Pancreas (tissue), 10 donors: ENCODE measurements around the gene DTX1. TPM values are rescaled to one million over a fixed set of nuclear protein-coding genes. Genes with fewer than 3 reads are reported as not detected.

Experiments
- ATAC-seq, 4 donors: fragments of 200-7000 bp; cut with Tn5 transposase; one replicate each; pipeline versions ENCODE4 v1.8.0 to v1.9.1; 2020; ENCODE audit warnings: mild to moderate bottlenecking in 4 of 4, moderate library complexity in 4 of 4
- DNase-seq, 6 donors: peaks; one replicate each; pipeline ENCODE4 v3.0.0-alpha.2; 2020
- FAIRE-seq: peaks from 2 replicates; lab custom pipeline; 2012; peaks lifted over from hg19 to GRCh38; lab: Jason Lieb, UNC
- H3K27ac ChIP-seq, 4 donors: fragments of 200-600 bp; sonication (generic); 1 replicate in 3 of 4; 2 replicates in 1 of 4; pipeline versions ENCODE4 v1.5.0 to v1.8.0; 2020
- H3K27me3 ChIP-seq, 4 donors: fragments of 200-600 bp; one replicate each; pipeline ENCODE4 v1.8.0; 2021
- H3K36me3 ChIP-seq, 3 donors: fragments of 200-600 bp; sonication (generic) in 1 of 3; one replicate each; pipeline versions ENCODE4 v1.5.0 to v1.8.0; 2020 to 2021
- H3K4me1 ChIP-seq, 3 donors: fragments of 200-600 bp; one replicate each; pipeline ENCODE4 v1.8.0; 2021
- H3K4me3 ChIP-seq, 4 donors: fragments of 200-600 bp; sonication (generic) in 2 of 4; one replicate each; pipeline versions ENCODE4 v1.5.0 to v1.8.0; 2020 to 2021
- H3K9me3 ChIP-seq, 4 donors: fragments of 200-600 bp; one replicate each; pipeline ENCODE4 v1.8.0; 2021
- CTCF ChIP-seq, 4 donors: fragments of 200-600 bp; sonication (generic) in 3 of 4; IDR thresholded peaks; one replicate each; pipeline versions ENCODE4 v1.5.0 to v1.8.0; 2021; ENCODE audit warnings: antibody characterized with exemption in 4 of 4
- WGBS, 2 donors: extraction: QIAGEN DNeasy Blood & Tissue Kit; methylation state at CpG; one replicate each; pipeline ENCODE4 v1.1.7; 2013; 5-methylcytosine and 5-hydroxymethylcytosine counted together
- intact Hi-C, 3 donors: fragments of 100-400 bp; cut with DNase I; formaldehyde crosslinking; loops; one replicate each; pipeline versions ENCODE4 v1.11.1 to v1.14.2; 2022
- polyA plus RNA-seq, 2 donors: library from polyadenylated mRNA; stranded (reverse); fragments of 200-250 nt; gene quantifications; one replicate each; pipeline ENCODE4 v1.2.3, GENCODE V29; 2013
- total RNA-seq, 6 donors: library from RNA; stranded (reverse); fragmentation: NEBNext Ultra II Directional in 4 of 6; extraction: Animal tissue kit (Norgen Biotek cat#: 25700) in 4 of 6; gene quantifications; one replicate each; pipeline versions ENCODE4 v1.2.1 to v1.2.4, GENCODE V29; 2021 to 2023
- donor health status: healthy with polysubstance abuse.
- donor health status: DM: no; HTN: no; CAD: no; lungs with moderate emphysema.
- donor health status: DM: no; HTN: no; CAD: no.
- donor health status: control.
- donor health status: control.
- donor health status: Bipolar disorder and iron deficiency.
- donor health status: DM: yes; HTN: yes; CAD: no.
- donor health status: DM: no; HTN: no; CAD: no.
- donor health status: DM: no; HTN: no; CAD: no.
- donor health status: DM: yes; HTN: yes; CAD: no.

The DTX1 gene
- total and polyA plus RNA-seq, 8 donors: 3.5 to 8.1 (median 5.4) TPM

DNA sequence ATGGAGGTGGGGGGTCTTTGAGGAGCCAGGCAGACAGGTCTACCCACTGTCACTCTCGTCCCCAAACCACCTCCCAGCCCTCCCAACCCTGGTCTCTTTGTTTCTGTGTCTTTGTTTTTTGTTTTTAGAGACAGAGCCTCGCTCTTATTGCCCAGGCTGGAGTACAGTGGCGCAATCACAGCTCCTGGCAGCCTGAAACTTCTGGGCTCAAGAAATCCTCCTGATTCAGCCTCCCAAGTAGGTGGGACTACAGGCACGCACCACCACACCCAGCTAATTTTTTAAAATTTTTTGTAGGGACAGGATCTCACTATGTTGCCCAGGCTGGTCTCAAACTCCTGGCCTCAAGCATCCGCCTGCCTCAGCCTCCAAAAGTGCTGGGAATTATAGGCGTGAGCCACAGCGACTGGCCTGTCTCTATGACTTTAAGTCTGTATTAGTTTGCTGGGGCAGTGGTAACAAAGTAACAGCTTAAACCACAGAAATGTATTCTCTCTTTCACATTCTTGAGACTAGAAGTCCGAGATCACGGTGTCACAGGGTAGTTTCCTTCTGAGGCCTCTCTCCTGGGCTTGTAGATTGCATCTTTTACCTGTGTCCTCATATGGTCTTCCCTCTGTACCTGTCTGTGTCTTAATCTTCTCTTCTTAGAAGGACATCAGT lies 26.1 kb downstream of the DTX1 start:
- FAIRE-seq (no peak), ATAC-seq (no peak), DNase-seq (no peak)
- intact Hi-C loops: no loop called here
- Histone ChIP-seq H3K4me1 (peaks cover 0 to 5% (median 0%) of the 10 kb centered on the region in 3 donors), H3K36me3 (no peaks in the 10 kb centered on the region), H3K9me3 (no peaks in the 10 kb centered on the region), H3K27ac (no peak overlapping the region), H3K4me3 (no peak overlapping the region), H3K27me3 (no peaks in the 10 kb centered on the region)
- 89% methylated on average over 9 of the region's 9 CpGs for WGBS, 2 donors
- TF ChIP-seq CTCF (IDR thresholded peaks at IDR 0.05): no peak

DNA sequence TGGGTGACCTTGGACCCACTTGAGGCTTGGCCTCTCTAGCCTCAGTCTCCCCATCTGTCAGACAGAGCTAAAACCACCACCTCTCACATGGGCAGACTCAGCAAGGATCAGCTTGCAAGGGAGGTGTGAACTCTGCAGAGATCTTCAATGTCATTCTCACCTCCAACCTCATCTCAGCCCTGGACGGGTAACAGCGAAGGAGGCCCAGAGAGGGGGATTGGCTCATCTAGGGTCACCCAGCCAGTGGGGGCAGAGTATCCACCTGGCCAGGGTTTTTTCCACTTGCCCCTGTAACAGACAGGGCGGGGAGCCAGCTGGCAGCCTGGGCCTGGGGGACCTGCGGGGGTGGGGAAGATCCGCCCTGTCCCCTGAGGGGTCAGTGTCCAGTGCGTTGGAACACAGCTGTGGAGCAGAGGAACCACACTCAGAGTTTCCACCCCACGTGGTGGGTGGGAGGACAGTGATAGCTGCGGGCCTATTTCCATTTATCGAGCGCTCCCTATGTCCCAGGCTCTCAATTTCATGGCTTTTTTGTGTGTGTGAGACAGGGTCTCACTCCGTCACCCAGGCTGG lies 27.4 kb downstream of the DTX1 start:
- no peaks in the 10 kb centered on the region for H3K36me3 ChIP-seq
- 86 to 88% methylated on average over 11 of the region's 11 CpGs for WGBS, 2 donors
- no peak overlapping the region for H3K27ac ChIP-seq
- DNase-seq: no peak
- H3K4me1 ChIP-seq: peaks cover 0 to 5% (median 0%) of the 10 kb centered on the region in 3 donors
- H3K27me3 ChIP-seq: no peaks in the 10 kb centered on the region
- TF ChIP-seq CTCF (IDR thresholded peaks at IDR 0.05): no peak
- no peak overlapping the region for H3K4me3 ChIP-seq
- no peak for FAIRE-seq
- ATAC-seq: peak in 1 of 4 donors; percentile 20
- H3K9me3 ChIP-seq: no peaks in the 10 kb centered on the region
- intact Hi-C loops: no loop called here

GRCh38 chr12:113086249-113087164 lies 30.0 kb downstream of the DTX1 start:
- Histone ChIP-seq H3K27me3 (no peaks in the 10 kb centered on the region), H3K9me3 (no peaks in the 10 kb centered on the region), H3K27ac (peak overlapping the region in 3 of 4 donors; percentile 8 to 63 (median 55)), H3K4me1 (peaks cover 0 to 5% (median 0%) of the 10 kb centered on the region in 3 donors), H3K36me3 (no peaks in the 10 kb centered on the region), H3K4me3 (no peak overlapping the region)
- peak in 4 of 6 donors; percentile 55 to 71 (median 60) for DNase-seq
- intact Hi-C loops: no loop called here
- 35 to 36% methylated on average over 17 of the region's 17 CpGs for WGBS, 2 donors
- peak; percentile 66 to 89 (median 84) for ATAC-seq
- FAIRE-seq: no peak
- TF ChIP-seq CTCF (IDR thresholded peaks at IDR 0.05): no peak

DNA sequence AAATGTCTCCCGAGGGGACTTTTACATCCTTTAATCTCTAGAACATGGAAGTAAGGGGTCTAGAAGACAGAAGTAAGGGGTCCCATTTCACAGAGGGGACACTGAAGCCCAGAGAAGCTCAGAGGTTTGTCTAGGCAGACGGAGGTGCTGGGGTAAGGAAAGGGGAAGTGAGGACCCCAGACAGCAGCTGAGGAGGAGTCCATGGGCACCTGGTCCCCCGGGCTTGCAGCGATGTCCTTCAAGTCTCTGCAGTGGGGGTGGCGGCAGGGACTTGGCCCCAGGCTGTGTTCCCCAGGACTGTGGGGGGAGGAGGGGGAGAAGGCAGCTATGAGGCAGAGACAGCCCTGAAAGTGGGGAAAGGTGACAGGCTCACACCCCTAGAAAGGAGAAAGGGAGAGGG lies 30.7 kb downstream of the DTX1 start:
- Histone ChIP-seq H3K9me3 (no peaks in the 10 kb centered on the region), H3K36me3 (no peaks in the 10 kb centered on the region), H3K4me1 (peaks cover 0 to 5% (median 0%) of the 10 kb centered on the region in 3 donors), H3K4me3 (no peak overlapping the region), H3K27me3 (no peaks in the 10 kb centered on the region), H3K27ac (peak overlapping the region in 3 of 4 donors; percentile 8 to 26 (median 16))
- FAIRE-seq (no peak), DNase-seq (no peak), ATAC-seq (no peak)
- TF ChIP-seq CTCF (IDR thresholded peaks at IDR 0.05): no peak
- intact Hi-C loops: no loop called here
- WGBS, 2 donors: 63 to 69% methylated on average over 5 of the region's 5 CpGs
